Activated effector memory CD4-positive, alpha-beta T cell treated with Interleukin-2 at 50 U/mL for 16 hours (primary cell): Measurements from ENCODE around the gene ZSWIM1.
"Not testable (repeated sequence)": the region's sequence is repeated elsewhere in the genome, so short reads cannot be mapped to it uniquely, and the experiment has no call there.

Experiments
- DNase-seq: peaks from one replicate; pipeline ENCODE4 v3.0.0-alpha.2; 2020

The ZSWIM1 gene

DNA sequence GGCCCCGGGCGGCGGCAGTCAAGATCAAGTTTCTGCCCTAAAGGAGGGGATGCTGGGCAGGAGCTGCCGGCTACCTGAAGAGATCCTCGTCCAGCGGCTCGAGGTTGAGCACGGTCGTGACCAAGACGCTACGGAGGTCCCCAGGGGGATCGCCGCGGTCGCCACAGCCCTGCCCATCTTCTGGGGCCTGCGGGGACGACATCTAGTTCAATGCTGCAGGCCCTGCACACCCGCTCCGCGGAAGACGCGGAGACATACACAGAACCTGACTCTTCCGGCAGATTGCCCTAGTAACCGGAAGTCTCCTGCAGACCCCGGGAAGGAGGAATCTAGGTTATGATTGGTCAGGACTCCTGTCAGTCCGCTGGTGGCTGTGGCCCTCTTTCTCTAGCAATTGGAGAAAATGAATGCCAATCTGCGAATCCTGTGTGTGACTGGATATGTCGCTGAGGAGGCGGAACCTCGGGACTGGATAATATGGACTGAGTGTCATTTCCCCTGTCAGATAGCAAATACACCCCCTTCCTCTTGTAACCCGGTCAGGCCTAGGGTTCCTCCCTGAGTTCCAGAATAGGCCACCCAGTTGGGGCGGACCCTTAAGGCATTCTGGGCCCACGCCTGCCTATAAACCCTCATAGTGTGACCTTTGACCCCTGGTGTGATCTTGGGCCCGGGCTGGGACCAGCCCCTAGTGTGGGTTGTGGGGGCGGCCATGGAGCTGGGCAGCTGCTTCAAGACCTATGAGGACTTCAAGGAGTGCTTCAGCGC, 23.7 kb upstream of the ZSWIM1 start, which contains the start of the genes ACOT8 and ZSWIM3:
TSS of gene ACOT8 (minus strand) at position 279 of the 768 bp plus-strand sequence. CDS start at position 202, 77 bp downstream.
TSS of gene ZSWIM3 (plus strand) at position 501 of the 768 bp plus-strand sequence. CDS start at position 713, 212 bp downstream.
- peak; percentile 84 for DNase-seq

DNA sequence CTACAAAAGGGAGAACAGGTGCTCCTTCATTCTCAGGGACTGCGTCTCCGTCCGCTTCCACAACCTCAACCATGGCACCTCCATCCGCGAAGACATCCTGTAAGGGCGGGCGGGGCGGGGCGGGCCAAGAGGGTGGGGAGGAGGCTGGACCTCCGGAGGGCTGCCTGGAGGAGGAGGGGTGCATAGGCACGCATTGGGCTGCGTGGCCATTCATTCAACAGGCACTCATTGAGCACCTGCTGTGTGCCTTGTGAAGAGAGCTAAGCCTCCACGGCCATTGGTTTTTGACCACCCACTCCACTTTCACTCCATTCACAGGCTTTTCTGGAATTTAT, 23.2 kb upstream of the ZSWIM1 start:
- DNase-seq: no peak

- no peak for DNase-seq
These were observed 21.1 kb upstream of the ZSWIM1 start for GRCh38 chr20:45859916-45860315.

DNA sequence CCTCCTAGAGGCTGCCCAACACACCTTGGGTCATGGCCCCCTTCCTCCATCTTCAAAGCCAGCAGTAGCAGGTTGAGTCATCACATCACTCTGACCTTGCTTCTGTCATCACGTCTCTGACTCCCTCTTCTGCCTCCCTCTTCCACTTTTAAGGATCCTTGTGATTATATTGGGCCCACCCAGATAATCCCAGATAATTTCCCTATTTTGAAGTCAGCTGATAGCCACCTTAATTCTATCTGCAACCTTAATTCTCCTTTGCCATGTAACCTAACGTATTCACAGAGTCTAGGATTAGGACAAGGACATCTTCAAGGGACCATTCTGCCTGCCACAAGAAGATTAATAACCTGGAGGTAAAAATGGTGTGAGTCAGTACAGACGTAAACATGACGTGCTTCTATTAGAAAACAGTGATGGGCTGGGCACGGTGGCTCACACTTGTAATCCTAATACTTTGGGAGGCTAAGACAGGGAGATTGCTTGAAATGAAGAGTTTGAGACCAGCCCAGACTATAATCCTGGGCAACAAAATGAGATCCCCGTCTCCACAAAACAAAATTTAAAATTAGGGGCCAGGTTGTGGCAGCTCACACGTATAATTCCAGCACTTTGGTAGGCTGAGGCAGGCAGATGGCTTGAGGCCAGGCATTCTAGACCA, 20.3 kb upstream of the ZSWIM1 start:
- DNase-seq: no peak

- DNase-seq: no peak
These were observed 19.6 kb upstream of the ZSWIM1 start for GRCh38 chr20:45861221-45862075.

DNA sequence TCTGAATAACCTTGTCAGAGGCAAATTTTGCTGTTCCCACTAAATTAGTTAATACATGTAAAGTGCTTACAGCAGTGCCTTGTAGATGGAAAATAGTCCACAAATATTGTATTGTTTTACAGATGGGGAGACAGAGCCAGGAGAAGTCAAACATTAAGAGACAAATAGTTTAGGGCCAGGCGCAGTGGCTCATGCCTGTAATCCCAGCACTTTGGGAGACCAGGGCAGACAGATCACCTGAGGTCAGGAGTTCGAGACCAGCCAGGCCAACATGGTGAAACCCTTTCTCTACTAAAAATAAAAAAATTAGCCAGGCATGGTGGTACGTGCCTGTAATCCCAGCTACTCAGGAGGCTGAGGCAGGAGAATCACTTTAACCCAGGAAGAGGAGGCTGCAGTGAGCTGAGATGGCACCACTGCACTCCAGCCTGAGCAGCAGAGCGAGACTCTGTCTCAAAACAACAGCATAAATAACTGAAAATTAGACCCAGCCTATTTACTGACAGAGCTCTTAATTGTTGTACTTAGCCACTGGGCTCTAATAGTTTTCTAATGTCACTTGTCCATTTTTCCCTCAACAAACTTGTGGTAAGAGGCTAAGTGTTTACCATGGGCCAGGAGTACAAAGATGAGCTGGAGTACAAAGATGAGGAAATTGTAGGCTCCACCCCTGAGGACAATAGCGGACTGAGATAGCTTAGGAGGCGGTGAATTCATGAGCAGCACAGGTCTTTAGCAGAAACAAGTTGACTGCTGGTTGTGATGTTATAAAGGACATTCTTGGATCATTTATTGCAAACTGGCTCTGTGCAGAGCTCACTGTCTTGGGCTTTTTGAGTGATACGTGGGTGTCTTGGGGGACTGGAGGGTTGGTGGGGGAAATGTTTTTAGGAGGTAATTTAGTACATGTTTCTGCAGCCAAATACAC, 17.2 kb upstream of the ZSWIM1 start:
- no peak for DNase-seq

- DNase-seq: no peak
These were observed 14.6 kb upstream of the ZSWIM1 start for GRCh38 chr20:45866454-45866853.

GRCh38 chr20:45867136-45867818, 13.8 kb upstream of the ZSWIM1 start:
- DNase-seq: no peak

- DNase-seq: no peak
These were observed 13.2 kb upstream of the ZSWIM1 start for GRCh38 chr20:45867819-45868176.

- no peak for DNase-seq
These were observed 8.4 kb upstream of the ZSWIM1 start for GRCh38 chr20:45872626-45873025.

DNA sequence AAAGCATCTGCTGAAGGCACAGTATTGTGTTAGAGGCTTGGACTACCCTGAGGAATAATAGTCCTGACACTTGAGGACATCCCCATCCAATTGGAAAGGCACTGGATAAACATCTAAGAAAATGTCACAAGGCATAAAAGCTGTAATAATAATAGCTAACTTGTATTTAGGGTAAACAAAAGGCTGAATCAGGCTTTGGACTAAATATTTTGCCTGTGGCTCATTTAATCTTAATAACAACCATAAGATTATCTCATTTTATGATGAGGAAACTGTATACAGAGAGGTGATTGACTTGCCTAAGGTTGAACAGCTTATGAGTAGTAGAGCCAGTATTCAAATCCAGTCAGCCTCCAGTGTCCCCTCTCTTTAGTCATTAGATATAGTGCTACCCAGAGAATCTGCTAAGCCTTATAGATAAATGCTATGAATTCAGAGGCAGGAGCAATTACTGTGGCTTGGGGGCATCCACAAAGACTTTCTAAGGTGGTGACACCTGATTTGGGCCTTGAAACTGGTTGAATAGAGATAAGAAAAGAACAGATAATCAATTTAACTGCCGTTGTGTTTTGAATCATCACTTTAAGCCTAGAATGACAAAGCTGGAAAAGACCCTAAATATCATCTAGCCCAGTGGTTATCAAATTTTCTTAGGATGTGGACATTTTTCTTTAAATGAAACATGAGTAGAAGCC, 7.5 kb upstream of the ZSWIM1 start:
- no peak for DNase-seq

- DNase-seq: not testable (repeated sequence)
These were observed 6.9 kb upstream of the ZSWIM1 start for GRCh38 chr20:45874104-45874481.

GRCh38 chr20:45874576-45874975, 6.5 kb upstream of the ZSWIM1 start:
- DNase-seq: no peak

DNA sequence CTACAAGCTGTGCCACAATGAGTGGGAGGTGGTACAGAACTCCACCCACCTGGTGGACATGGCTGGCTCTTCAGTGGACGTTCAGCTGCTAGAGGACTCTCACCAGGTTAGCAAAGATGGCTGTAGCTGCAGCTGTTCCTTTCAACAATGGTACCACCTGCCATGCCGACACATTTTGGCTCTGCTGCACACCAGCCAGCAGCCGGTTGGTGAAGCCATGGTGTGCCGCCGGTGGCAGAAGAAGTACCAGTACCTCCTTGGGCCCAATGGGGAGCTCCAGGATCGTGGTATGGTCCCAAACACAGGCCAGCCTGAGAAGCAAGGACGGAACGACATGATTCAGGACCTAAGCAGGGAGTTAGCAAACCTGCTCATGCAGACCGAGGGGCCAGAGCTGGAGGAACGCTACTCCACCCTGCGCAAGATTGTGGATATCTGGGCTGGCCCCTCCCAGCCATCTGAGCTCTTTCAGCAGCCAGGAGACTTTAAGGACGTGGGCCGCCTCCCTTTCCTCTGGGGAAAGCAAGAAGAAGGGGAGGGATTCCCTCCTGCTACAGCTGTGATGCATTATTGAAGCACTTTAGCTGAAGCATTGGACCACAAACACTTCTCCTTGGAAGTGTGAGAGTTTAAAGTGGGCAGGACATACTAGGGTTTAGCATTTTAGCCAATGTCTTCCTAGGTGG, 2.8 kb upstream of the ZSWIM1 start:
- DNase-seq: no peak

DNA sequence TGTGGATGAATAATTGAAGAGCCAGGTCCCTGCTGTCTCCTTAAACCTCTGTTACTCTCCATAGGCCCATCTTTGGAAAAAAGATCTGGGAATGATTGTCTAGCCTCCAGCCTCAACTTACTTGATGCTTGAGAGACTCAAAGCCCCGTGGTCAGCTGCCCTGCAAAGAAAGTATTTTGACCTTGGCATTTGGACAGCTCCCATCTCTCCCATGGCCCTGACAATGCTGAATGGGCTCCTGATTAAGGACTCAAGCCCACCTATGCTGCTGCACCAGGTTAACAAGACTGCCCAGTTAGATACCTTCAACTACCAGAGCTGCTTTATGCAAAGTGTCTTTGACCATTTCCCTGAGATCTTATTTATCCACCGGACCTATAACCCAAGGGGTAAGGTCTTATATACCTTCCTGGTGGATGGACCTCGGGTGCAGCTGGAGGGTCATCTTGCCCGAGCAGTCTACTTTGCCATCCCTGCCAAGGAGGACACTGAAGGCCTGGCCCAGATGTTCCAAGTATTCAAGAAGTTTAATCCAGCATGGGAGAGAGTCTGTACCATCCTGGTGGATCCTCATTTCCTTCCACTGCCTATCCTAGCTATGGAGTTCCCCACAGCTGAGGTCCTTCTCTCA, 1.6 kb downstream of the ZSWIM1 start:
- no peak for DNase-seq

- DNase-seq: no peak
These were observed 2.1 kb downstream of the ZSWIM1 start for GRCh38 chr20:45883100-45883469.

DNA sequence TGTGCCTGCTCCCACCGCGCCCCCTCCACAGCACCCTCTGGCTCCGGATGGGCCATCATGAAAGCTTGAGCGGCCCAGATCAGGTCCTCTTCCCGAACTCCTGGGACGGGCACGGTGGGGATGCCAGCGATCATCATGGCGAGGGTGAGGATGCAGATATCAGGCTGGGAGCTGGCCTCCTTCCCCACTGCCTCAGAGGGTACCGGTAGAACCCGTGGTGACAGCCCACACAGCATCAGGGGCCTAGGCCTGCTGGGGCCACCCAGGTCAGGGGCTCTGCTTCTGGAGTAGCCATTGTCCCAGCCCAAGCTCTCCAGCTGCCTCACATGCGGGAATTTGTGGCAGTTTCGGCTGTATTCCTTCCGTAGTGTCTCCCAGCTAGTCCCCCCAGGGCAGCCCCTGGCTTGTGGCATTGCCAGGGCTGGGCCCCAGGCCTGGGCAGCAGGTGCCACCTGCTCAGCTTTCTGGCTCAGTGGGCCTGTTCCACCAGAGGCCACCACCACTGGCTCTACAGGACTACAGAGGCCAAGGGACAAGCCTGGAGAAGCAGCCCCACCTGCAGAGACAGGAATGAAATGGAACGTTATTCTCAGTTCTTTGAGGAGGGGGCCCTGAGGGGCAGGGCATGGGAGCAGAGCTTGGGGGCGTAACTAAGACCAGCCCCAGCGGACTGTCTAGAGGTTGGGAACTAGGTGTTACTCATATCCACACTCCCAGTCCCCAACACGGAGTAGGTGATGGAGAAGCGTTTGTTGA, 5.7 kb downstream of the ZSWIM1 start:
- no peak for DNase-seq

DNA sequence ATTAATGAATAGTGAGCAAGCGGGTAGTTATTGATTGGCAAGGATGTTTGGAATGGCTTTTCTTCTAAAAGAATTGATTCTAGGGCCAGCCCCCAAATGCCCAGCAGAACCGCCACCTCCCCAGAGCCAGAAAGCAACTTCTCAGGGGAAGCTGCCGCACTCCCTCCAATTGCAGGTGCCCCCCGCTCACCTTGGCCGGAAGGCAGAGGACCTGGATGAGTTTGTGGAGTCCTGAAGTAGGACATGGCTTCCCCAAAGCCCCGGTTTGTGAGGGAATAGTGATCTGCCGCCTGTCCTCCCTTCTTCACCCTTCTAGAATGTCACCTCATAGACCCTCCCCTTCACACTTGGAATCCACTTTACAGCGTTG, 6.3 kb downstream of the ZSWIM1 start, which contains the start of gene SPATA25:
TSS of gene SPATA25 (minus strand) at position 277 of the 370 bp plus-strand sequence. CDS start at position 245, 32 bp downstream.
- DNase-seq: no peak

DNA sequence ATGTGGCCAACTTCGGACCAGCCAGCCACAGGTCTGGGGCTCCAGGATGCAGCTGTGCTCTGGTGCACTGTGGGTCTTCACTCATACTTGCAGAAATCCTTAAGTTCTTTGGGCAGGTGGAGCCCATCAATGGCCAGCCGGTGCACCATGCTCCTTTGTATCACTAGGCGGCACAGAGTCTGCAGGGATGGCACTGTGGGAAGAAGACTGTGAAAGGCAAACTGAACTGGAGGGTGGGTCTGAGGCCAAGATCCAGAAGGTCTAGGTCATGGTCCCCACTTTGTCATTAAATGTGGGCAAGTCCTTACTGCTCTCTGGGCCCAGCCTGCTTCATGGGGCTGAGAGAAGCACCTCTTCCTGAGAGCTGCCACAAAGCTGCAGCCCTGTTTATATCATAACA, 7.7 kb downstream of the ZSWIM1 start:
- DNase-seq: no peak
